Coronary artery (tissue), 2 donors: ENCODE results near the gene MEGF11.

Experiments
- DNase-seq: peaks from one replicate; pipeline ENCODE4 v3.0.0-alpha.2; 2017; ENCODE audit warnings: low spot score
- H3K27ac ChIP-seq, 2 donors: fragments of 200-600 bp; sonication (generic); one replicate each; pipeline ENCODE4 v1.5.1; 2016 to 2019
- H3K4me3 ChIP-seq: fragments of 200-600 bp; sonication (generic); 2 replicates; pipeline ENCODE4 v1.5.1; 2016; ENCODE audit warnings: mild to moderate bottlenecking, moderate library complexity
- CTCF ChIP-seq: fragments of 200-600 bp; sonication (generic); IDR thresholded peaks from one replicate; pipeline ENCODE4 v1.5.1; 2019; ENCODE audit warnings: antibody characterized with exemption

MEGF11 gene

GRCh38 chr15:65990298-65990981, 263.1 kb downstream of the MEGF11 start:
- no peak for TF ChIP-seq CTCF

GRCh38 chr15:65987100-65987499, 266.4 kb downstream of the MEGF11 start:
- DNase-seq, result no peak
- no peak overlapping the region for H3K27ac ChIP-seq
- TF ChIP-seq CTCF, result no peak

More at GRCh38 chr15:65990298-65990981, 263.1 kb downstream of the MEGF11 start:
- DNase-seq, result no peak
- H3K4me3 ChIP-seq, result no peak overlapping the region
- no peak overlapping the region for H3K27ac ChIP-seq

GRCh38 chr15:65986416-65986815, 267.1 kb downstream of the MEGF11 start:
- Histone ChIP-seq H3K27ac (no peak overlapping the region), H3K4me3 (no peak overlapping the region)
- no peak for TF ChIP-seq CTCF
- no peak for DNase-seq

More at GRCh38 chr15:65987100-65987499, 266.4 kb downstream of the MEGF11 start:
- H3K4me3 ChIP-seq, result no peak overlapping the region

GRCh38 chr15:65985387-65985786, 268.2 kb downstream of the MEGF11 start:
- TF ChIP-seq CTCF, result no peak
- Histone ChIP-seq H3K27ac (no peak overlapping the region), H3K4me3 (no peak overlapping the region)
- DNase-seq, result no peak

- TF ChIP-seq CTCF, result no peak
- DNase-seq, result no peak
- no peak overlapping the region for H3K27ac ChIP-seq
- peak overlapping the region; percentile 53 for H3K4me3 ChIP-seq
Measured at GRCh38 chr15:65982627-65983322, 270.8 kb downstream of the MEGF11 start.

- Histone ChIP-seq H3K27ac (no peak overlapping the region), H3K4me3 (peak overlapping the region; percentile 53)
- no peak for TF ChIP-seq CTCF
- no peak for DNase-seq
Measured at GRCh38 chr15:65981837-65982626, 271.5 kb downstream of the MEGF11 start.
